GM12878 (cell line): ENCODE data around the gene SESN3. TPM values are rescaled to one million over a fixed set of nuclear protein-coding genes. Genes with fewer than 3 reads are reported as not detected.

Source experiments
- ATAC-seq: fragments of 200-7000 bp; cut with Tn5 transposase; 3 replicates; pipeline ENCODE4 v1.9.1; 2020; ENCODE audit warnings: mild to moderate bottlenecking, moderate library complexity
- BruUV-seq: library from RNA; stranded (reverse); fragments of 400-500 nt; replicated peaks from 2 replicates; lab custom pipeline; 2021; lab: Mats Ljungman, UMichigan
- CTCF ChIA-PET: fragments of 300-600 bp; sonication (Branson Sonifier 250); formaldehyde crosslinking; extraction: SDS; loops from one replicate; lab custom pipeline; 2021; ENCODE audit warnings: inconsistent platforms; lab: Yijun Ruan, JAX
- POLR2A ChIA-PET: fragments of 350-600 bp; formaldehyde crosslinking; extraction: SDS; loops from one replicate; lab custom pipeline; 2021; ENCODE audit warnings: inconsistent platforms; lab: Charles Lee
- RAD21 ChIA-PET: fragments of 300-600 bp; sonication (Branson Sonifier 250); formaldehyde crosslinking; loops from one replicate; lab custom pipeline; 2023; ENCODE audit warnings: antibody characterized with exemption; ENCODE audit not compliant: unreplicated experiment; lab: Charles Lee
- SMC1A ChIA-PET: fragments of 300-600 bp; sonication (Branson Sonifier 250); formaldehyde crosslinking; loops from one replicate; lab custom pipeline; 2023; ENCODE audit not compliant: unreplicated experiment, uncharacterized antibody; lab: Charles Lee
- DNase-seq: peaks from one replicate; pipeline ENCODE4 v3.0.0-alpha.2; 2011; ENCODE audit warnings: low read depth, low spot score
- FAIRE-seq: peaks from 3 replicates; lab custom pipeline; 2011; peaks lifted over from hg19 to GRCh38; lab: Jason Lieb, UNC
- H2AFZ ChIP-seq: 2 replicates; pipeline ENCODE4 v1.6.0; 2011; ENCODE audit warnings: low read depth, low read length, control low read depth; ENCODE audit not compliant: control insufficient read depth
- H3K27ac ChIP-seq: 2 replicates; pipeline ENCODE4 v1.5.1; 2011; ENCODE audit warnings: control low read depth; ENCODE audit not compliant: control insufficient read depth, insufficient read depth
- H3K27me3 ChIP-seq, 2 experiments: replicated peaks in 1 of 2; 2 replicates each; pipeline versions ENCODE4 v1.6.0 to v1.6.1; 2011; ENCODE audit warnings: low read length in 1 of 2; ENCODE audit not compliant: control insufficient read depth in 2 of 2, insufficient read depth in 2 of 2
- H3K36me3 ChIP-seq, 2 experiments: 2 replicates each; pipeline ENCODE4 v1.5.1; 2011; ENCODE audit warnings: low read length in 1 of 2; ENCODE audit not compliant: control insufficient read depth in 2 of 2, insufficient read depth in 2 of 2
- H3K4me1 ChIP-seq: 2 replicates; pipeline ENCODE4 v1.6.1; 2011; ENCODE audit warnings: mild to moderate bottlenecking, low read length, moderate library complexity, mixed read lengths; ENCODE audit not compliant: control insufficient read depth, insufficient read depth
- H3K4me2 ChIP-seq: 2 replicates; pipeline ENCODE4 v1.6.0; 2011; ENCODE audit warnings: control low read depth; ENCODE audit not compliant: control insufficient read depth, insufficient read depth
- H3K4me3 ChIP-seq: fragments of 200-600 bp; sonication (generic); 2 replicates; pipeline ENCODE4 v1.5.1; 2016
- H3K79me2 ChIP-seq: 2 replicates; pipeline ENCODE4 v1.6.0; 2011; ENCODE audit warnings: low read length; ENCODE audit not compliant: control insufficient read depth, insufficient read depth
- H3K9ac ChIP-seq: 2 replicates; pipeline ENCODE4 v1.8.0; 2011; ENCODE audit warnings: low read length, control low read depth, mixed read lengths; ENCODE audit not compliant: control insufficient read depth, insufficient read depth
- H3K9me3 ChIP-seq: replicated peaks from 3 replicates; pipeline ENCODE4 v1.5.1; 2011; ENCODE audit warnings: mild to moderate bottlenecking, low read length; ENCODE audit not compliant: control insufficient read depth, insufficient read depth
- H4K20me1 ChIP-seq: 2 replicates; pipeline ENCODE4 v1.6.0; 2011; ENCODE audit not compliant: control insufficient read depth, insufficient read depth
- BACH1 ChIP-seq: fragments of 450-650 bp; IDR thresholded peaks from 2 replicates; pipeline ENCODE4 v1.6.1; 2017; ENCODE audit warnings: mild to moderate bottlenecking, borderline replicate concordance
- E4F1 ChIP-seq: fragments of 450-650 bp; IDR thresholded peaks from 2 replicates; pipeline ENCODE4 v1.6.1; 2018; ENCODE audit warnings: borderline replicate concordance, mild to moderate bottlenecking; ENCODE audit not compliant: partially characterized antibody
- ELK1 ChIP-seq: IDR thresholded peaks from 2 replicates; pipeline ENCODE4 v1.6.1; 2012; ENCODE audit warnings: low read depth, low read length, improper control_type of control experiment
- KAT2A ChIP-seq: conservative IDR thresholded peaks from 2 replicates; pipeline ENCODE4 v1.6.1; 2011; ENCODE audit warnings: low read depth, low read length; ENCODE audit not compliant: control insufficient read depth
- KLF5 ChIP-seq: fragments of 450-650 bp; IDR thresholded peaks from 2 replicates; pipeline ENCODE4 v1.6.1; 2014; ENCODE audit warnings: mild to moderate bottlenecking; ENCODE audit not compliant: partially characterized antibody
- LARP7 ChIP-seq: fragments of 450-650 bp; IDR thresholded peaks from 2 replicates; pipeline ENCODE4 v1.6.1; 2017; ENCODE audit warnings: mild to moderate bottlenecking
- MLLT1 ChIP-seq: fragments of 450-650 bp; IDR thresholded peaks from 2 replicates; pipeline ENCODE4 v1.6.1; 2016; ENCODE audit warnings: mild to moderate bottlenecking
- RBBP5 ChIP-seq: fragments of 200-600 bp; sonication (generic); conservative IDR thresholded peaks from 2 replicates; pipeline ENCODE4 v1.6.1; 2016
- RCOR1 ChIP-seq: conservative IDR thresholded peaks from 2 replicates; pipeline ENCODE4 v1.6.1; 2012; ENCODE audit warnings: low read depth, low read length, improper control_type of control experiment
- USF1 ChIP-seq: IDR thresholded peaks from 2 replicates; pipeline ENCODE4 v1.6.1; 2011; ENCODE audit warnings: borderline replicate concordance, low read depth, mild to moderate bottlenecking, moderate library complexity, mixed read lengths, low read length; ENCODE audit not compliant: insufficient read depth; ENCODE audit errors: extremely low read length
- ZNF274 ChIP-seq: IDR thresholded peaks from one replicate; pipeline ENCODE4 v1.8.0; 2011; ENCODE audit not compliant: insufficient read length, insufficient read depth
- ZNF592 ChIP-seq: fragments of 450-650 bp; IDR thresholded peaks from 2 replicates; pipeline ENCODE4 v1.6.1; 2017; ENCODE audit warnings: mild to moderate bottlenecking, moderate library complexity
- ZSCAN29 ChIP-seq: fragments of 450-650 bp; IDR thresholded peaks from 2 replicates; pipeline ENCODE4 v1.6.1; 2017; ENCODE audit warnings: mild to moderate bottlenecking, moderate library complexity
- WGBS: methylation state at CpG from one replicate; pipeline ENCODE4 v1.1.6; 2016; ENCODE audit warnings: low lambda C conversion rate; ENCODE audit not compliant: insufficient replicate concordance, insufficient coverage; ENCODE audit errors: missing lambda C conversion rate; 5-methylcytosine and 5-hydroxymethylcytosine counted together
- in situ Hi-C: fragments of 300-500 bp; cut with MboI; formaldehyde crosslinking; loops from 9 replicates; pipeline ENCODE4 v1.14.3; 2018; ENCODE audit warnings: mixed read lengths
- intact Hi-C: fragments of 100-400 bp; cut with micrococcal nuclease; formaldehyde crosslinking; loops from one replicate; pipeline ENCODE4 v1.14.2; 2022; ENCODE audit not compliant: unreplicated experiment
- polyA plus RNA-seq, 11 experiments: library from polyadenylated mRNA; depleted of rRNA in 4 of 11; unstranded in 6 of 11; stranded (reverse) in 5 of 11; fragments of >200 nt; fragmentation: Nextera tagmentation in 4 of 11; fragmentation: Illumina TruSeq in 1 of 11; extraction: Ambion mirVana in 4 of 11; extraction: Trizol in 1 of 11; gene quantifications; 1 replicate in 1 of 11; 2 replicates in 10 of 11; pipeline versions ENCODE4 v1.2.1 to v1.2.3, GENCODE V29; 2011 to 2016; ENCODE audit warnings: inconsistent platforms in 2 of 11, missing spikeins in 2 of 11, low read depth in 1 of 11
- total RNA-seq, 4 experiments: library from RNA; depleted of rRNA in 3 of 4; stranded (reverse); fragments of >200 nt in 3 of 4; fragmentation: Illumina TruSeq in 1 of 4; extraction: Trizol in 1 of 4; gene quantifications; 2 replicates each; pipeline versions ENCODE4 v1.2.1 to v1.2.3, GENCODE V29; 2013 to 2021

The SESN3 gene
- total and polyA plus RNA-seq, 10 of the 15 experiments (the other 5 are each of a cell fraction or from before 2014, with no cell fraction given) = 0.64 to 6.7 (median 3.0) TPM

GRCh38 chr11:95253141-95253540 lies 22.1 kb upstream of the SESN3 start:
- ChIA-PET SMC1A (interaction anchor here (0.7 to 12.4 kb wide), 23 partner anchors 9 to 462 kb away, joined by 3 to 261 read pairs (median 4); partner anchors contain the start of gene SESN3), POLR2A (interaction anchor here (0.6 to 8.0 kb wide), 15 partner anchors 9 to 670 kb away, joined by 3 to 160 read pairs (median 4); partner anchors contain the start of gene SESN3)
- Histone ChIP-seq H2AFZ (peak overlapping the region; percentile 46; the same call in 1 of the 2 replicates), H3K27me3 (no peaks in the 10 kb centered on the region), H3K36me3 (no peaks in the 10 kb centered on the region), H4K20me1 (no peaks in the 10 kb centered on the region), H3K9me3 (no peaks in the 10 kb centered on the region), H3K27ac (peak overlapping the region; percentile 77), H3K79me2 (no peaks in the 10 kb centered on the region), H3K9ac (no peak overlapping the region)
- DNase-seq (no peak), FAIRE-seq (no peak)
- WGBS = 84% methylated on average over 2 of the region's 2 CpGs
- TF ChIP-seq RCOR1 = no peak
- TF ChIP-seq ZNF592 = no peak
- no peak for TF ChIP-seq KAT2A
- TF ChIP-seq MLLT1 = no peak
- TF ChIP-seq ZNF274 = no peak
- TF ChIP-seq KLF5 = no peak
- no peak for TF ChIP-seq E4F1
- TF ChIP-seq USF1 = no peak
- no peak for TF ChIP-seq ELK1
- no peak for TF ChIP-seq LARP7
- no peak for TF ChIP-seq ZSCAN29
- TF ChIP-seq RBBP5 = no peak
- TF ChIP-seq BACH1 = no peak
- TF ChIP-seq, all 136 proteins: peak for 0
- H3K4me2 ChIP-seq = peak overlapping the region; percentile 48
- in situ Hi-C loops = no loop called here
- CTCF ChIA-PET = interaction anchor here (1.0 to 6.0 kb wide), 10 partner anchors 9 to 453 kb away, joined by 3 to 49 read pairs (median 6); partner anchors contain the start of gene SESN3
- no peak for ATAC-seq
- H3K4me3 ChIP-seq = no peak overlapping the region
- intact Hi-C loops = loop anchor here (10.0 kb wide), 1 partner anchor 1728 kb away; no protein-coding TSS in a partner anchor
- peaks cover 55% of the 10 kb centered on the region for H3K4me1 ChIP-seq
- RAD21 ChIA-PET = interaction anchor here (0.6 to 7.2 kb wide), 16 partner anchors 9 to 462 kb away, joined by 3 to 195 read pairs (median 4); partner anchors contain the start of gene SESN3
- no TSS peak for BruUV-seq
